Fibroblast of lung (primary cell): ENCODE results near the gene SLF2.

Source experiments
- EZH2 ChIP-seq: IDR thresholded peaks from 2 replicates; pipeline ENCODE4 v1.5.1; 2012; ENCODE audit warnings: low read length, control low read depth, mild to moderate bottlenecking; ENCODE audit errors: missing control alignments
- TF ChIP-seq, protein P1 (sequence below), 2 donors: IDR thresholded peaks in 1 of 2; conservative IDR thresholded peaks in 1 of 2; 1 replicate in 1 of 2; 2 replicates in 1 of 2; pipeline ENCODE4 v1.5.1; 2011 to 2012; ENCODE audit warnings: low read length in 2 of 2, control low read depth in 1 of 2, inconsistent platforms in 1 of 2, low read depth in 1 of 2, mild to moderate bottlenecking in 1 of 2

DNA sequence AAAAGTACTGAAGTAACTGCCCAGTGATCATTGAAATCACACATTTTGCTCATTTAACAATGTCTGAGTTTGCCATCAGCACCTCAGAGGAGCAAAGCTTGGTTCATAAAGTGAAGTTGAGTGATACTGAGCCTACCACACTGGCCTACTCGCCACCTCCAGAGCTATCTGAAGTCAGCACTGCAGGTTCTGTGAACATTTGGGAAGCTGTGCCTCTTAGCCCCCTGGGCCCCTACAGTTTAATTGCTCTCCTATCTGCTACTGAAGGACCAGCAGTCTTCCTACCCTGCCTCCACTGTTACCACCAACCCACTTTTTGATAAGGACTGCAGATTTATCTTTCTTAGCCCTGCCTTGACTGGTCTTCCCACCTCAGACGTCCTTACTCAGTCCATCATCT is 54.6 kb downstream of the SLF2 start:
- TF ChIP-seq, protein P1, sequence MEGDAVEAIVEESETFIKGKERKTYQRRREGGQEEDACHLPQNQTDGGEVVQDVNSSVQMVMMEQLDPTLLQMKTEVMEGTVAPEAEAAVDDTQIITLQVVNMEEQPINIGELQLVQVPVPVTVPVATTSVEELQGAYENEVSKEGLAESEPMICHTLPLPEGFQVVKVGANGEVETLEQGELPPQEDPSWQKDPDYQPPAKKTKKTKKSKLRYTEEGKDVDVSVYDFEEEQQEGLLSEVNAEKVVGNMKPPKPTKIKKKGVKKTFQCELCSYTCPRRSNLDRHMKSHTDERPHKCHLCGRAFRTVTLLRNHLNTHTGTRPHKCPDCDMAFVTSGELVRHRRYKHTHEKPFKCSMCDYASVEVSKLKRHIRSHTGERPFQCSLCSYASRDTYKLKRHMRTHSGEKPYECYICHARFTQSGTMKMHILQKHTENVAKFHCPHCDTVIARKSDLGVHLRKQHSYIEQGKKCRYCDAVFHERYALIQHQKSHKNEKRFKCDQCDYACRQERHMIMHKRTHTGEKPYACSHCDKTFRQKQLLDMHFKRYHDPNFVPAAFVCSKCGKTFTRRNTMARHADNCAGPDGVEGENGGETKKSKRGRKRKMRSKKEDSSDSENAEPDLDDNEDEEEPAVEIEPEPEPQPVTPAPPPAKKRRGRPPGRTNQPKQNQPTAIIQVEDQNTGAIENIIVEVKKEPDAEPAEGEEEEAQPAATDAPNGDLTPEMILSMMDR (conservative IDR thresholded peaks at IDR 0.05 in 1 of 2, IDR thresholded peaks at IDR 0.05 in 1 of 2; ENCODE audit: low read depth in 1 of 2, low read length in 2 of 2) = no peak
- TF ChIP-seq EZH2 = no peak
